OCI-LY1 (cell line): ENCODE results near the gene MMS19.

ENCODE experiments used
- EZH2 ChIP-seq: fragments of 200-600 bp; sonication (generic), shearing (Covaris generic); IDR thresholded peaks from 2 replicates; pipeline ENCODE4 v1.8.0; 2017; ENCODE audit warnings: borderline replicate concordance, mixed run types, mild to moderate bottlenecking, antibody characterized with exemption, low read length, moderate library complexity, mixed read lengths
- TF ChIP-seq, protein P1 (sequence below): fragments of 200-600 bp; sonication (generic), shearing (Covaris generic); IDR thresholded peaks from 2 replicates; pipeline ENCODE4 v1.5.1; 2017; ENCODE audit warnings: mild to moderate bottlenecking, antibody characterized with exemption, low read length, moderate library complexity, mixed read lengths

DNA sequence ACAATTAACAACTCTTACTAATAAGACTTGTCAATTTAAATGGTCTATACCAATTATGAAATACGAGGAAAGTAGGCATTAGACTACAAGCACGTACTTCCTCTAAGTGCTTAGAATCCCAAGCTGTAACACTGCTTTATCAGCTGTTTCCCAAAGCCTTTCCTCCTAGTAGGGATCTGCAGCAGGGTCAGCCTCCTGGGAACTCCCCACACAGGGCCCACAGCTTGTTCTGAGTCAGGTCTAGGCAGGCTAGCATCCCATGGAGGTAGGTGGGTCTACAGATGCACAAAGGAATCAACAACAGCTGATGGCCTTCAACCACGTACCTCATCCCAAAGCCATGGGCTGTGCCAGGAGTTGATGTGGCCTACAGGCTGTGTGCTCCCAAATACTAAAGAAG is 14.7 kb downstream of the MMS19 start:
- TF ChIP-seq EZH2, result no peak
- TF ChIP-seq, protein P1, sequence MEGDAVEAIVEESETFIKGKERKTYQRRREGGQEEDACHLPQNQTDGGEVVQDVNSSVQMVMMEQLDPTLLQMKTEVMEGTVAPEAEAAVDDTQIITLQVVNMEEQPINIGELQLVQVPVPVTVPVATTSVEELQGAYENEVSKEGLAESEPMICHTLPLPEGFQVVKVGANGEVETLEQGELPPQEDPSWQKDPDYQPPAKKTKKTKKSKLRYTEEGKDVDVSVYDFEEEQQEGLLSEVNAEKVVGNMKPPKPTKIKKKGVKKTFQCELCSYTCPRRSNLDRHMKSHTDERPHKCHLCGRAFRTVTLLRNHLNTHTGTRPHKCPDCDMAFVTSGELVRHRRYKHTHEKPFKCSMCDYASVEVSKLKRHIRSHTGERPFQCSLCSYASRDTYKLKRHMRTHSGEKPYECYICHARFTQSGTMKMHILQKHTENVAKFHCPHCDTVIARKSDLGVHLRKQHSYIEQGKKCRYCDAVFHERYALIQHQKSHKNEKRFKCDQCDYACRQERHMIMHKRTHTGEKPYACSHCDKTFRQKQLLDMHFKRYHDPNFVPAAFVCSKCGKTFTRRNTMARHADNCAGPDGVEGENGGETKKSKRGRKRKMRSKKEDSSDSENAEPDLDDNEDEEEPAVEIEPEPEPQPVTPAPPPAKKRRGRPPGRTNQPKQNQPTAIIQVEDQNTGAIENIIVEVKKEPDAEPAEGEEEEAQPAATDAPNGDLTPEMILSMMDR, result no peak
